Brain microvascular endothelial cell (primary cell): ENCODE data around the gene TCEA3.

ENCODE experiments used
- DNase-seq: peaks from one replicate; pipeline ENCODE4 v3.0.0-alpha.2; 2020
- H3K27ac ChIP-seq: fragments of 250-450 bp; sonication (Bioruptor Pico); 2 replicates; pipeline ENCODE4 v1.5.1; 2020; ENCODE audit warnings: mild to moderate bottlenecking, moderate library complexity
- H3K27me3 ChIP-seq: fragments of 250-450 bp; sonication (Bioruptor Pico); replicated peaks from 2 replicates; pipeline ENCODE4 v1.5.1; 2020; ENCODE audit warnings: mild to moderate bottlenecking
- H3K36me3 ChIP-seq: fragments of 250-450 bp; sonication (Bioruptor Pico); replicated peaks from 2 replicates; pipeline ENCODE4 v1.5.1; 2020; ENCODE audit warnings: mild to moderate bottlenecking
- H3K4me3 ChIP-seq: 2 replicates; pipeline ENCODE4 v1.5.1; 2011; ENCODE audit warnings: low read depth, mild to moderate bottlenecking, control low read depth, low read length, moderate library complexity
- in situ Hi-C: cut with HindIII; loops from 2 replicates; pipeline ENCODE4 v1.10.0; 2017; ENCODE audit warnings: low sequenced_read_pairs, low pct_ligation_motif_present
- TF ChIP-seq, protein P1 (sequence below): IDR thresholded peaks from 2 replicates; pipeline ENCODE4 v1.5.1; 2011; ENCODE audit warnings: low read depth, mild to moderate bottlenecking, moderate library complexity, low read length, control low read depth, inconsistent platforms; ENCODE audit errors: missing control alignments

Gene TCEA3

DNA sequence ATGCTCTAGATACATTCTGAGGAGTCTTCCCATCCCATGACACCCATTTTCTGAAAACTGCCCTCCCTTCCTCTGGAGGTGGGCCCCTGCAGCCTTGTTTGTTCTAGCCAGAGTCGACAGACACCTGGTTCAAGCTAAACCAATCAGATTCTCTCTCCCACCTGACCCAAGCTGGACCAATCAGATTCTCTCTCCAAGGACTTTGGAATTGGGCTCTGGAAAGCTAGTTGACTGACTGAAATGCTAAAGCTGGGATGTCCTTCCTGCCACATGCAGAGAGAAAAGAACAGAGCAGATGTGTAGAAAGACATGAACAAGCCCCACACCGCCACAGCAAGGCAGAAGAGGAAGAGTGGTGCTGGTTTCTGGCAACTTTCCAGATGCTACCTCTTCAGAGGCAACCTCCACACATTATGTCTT lies 34.8 kb upstream of the TCEA3 start:
- TF ChIP-seq, protein P1, sequence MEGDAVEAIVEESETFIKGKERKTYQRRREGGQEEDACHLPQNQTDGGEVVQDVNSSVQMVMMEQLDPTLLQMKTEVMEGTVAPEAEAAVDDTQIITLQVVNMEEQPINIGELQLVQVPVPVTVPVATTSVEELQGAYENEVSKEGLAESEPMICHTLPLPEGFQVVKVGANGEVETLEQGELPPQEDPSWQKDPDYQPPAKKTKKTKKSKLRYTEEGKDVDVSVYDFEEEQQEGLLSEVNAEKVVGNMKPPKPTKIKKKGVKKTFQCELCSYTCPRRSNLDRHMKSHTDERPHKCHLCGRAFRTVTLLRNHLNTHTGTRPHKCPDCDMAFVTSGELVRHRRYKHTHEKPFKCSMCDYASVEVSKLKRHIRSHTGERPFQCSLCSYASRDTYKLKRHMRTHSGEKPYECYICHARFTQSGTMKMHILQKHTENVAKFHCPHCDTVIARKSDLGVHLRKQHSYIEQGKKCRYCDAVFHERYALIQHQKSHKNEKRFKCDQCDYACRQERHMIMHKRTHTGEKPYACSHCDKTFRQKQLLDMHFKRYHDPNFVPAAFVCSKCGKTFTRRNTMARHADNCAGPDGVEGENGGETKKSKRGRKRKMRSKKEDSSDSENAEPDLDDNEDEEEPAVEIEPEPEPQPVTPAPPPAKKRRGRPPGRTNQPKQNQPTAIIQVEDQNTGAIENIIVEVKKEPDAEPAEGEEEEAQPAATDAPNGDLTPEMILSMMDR = no peak
- Histone ChIP-seq H3K4me3 (no peak overlapping the region), H3K27ac (no peak overlapping the region), H3K36me3 (no peaks in the 10 kb centered on the region), H3K27me3 (no peaks in the 10 kb centered on the region)
- DNase-seq = no peak
- in situ Hi-C loops = no loop called here

- H3K4me3 ChIP-seq = no peak overlapping the region
- in situ Hi-C loops = no loop called here
- TF ChIP-seq, protein P1 = no peak
- H3K27ac ChIP-seq = no peak overlapping the region
- H3K27me3 ChIP-seq = no peaks in the 10 kb centered on the region
- H3K36me3 ChIP-seq = no peaks in the 10 kb centered on the region
- DNase-seq = no peak
Observed at GRCh38 chr1:23456226-23456625, 31.7 kb upstream of the TCEA3 start.

- no peaks in the 10 kb centered on the region for H3K36me3 ChIP-seq
- H3K4me3 ChIP-seq = no peak overlapping the region
- H3K27me3 ChIP-seq = no peaks in the 10 kb centered on the region
- no peak for DNase-seq
- TF ChIP-seq, protein P1 = no peak
- in situ Hi-C loops = no loop called here
- no peak overlapping the region for H3K27ac ChIP-seq
Observed at GRCh38 chr1:23453455-23454000, 29.0 kb upstream of the TCEA3 start.

DNA sequence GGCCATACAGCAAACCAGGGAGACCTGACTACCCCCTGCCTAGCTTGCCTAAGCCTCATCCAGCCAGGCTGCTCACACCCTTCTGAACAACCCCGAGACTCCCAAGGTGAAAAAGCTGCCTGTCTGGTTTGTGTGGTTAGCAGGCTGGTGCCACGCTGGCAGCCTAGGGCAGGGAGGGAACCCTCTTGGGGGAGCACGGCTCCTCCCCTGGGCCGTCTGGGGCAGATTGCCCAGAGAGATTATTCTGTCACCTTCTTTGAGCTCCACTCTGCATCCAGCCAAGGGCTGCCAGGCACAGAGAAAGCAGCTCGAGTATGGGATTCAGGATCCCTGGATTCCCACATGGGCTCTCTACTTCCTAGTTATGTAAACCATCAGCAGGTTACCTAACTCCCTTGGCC lies 27.5 kb upstream of the TCEA3 start:
- TF ChIP-seq, protein P1 = no peak
- no peak overlapping the region for H3K27ac ChIP-seq
- H3K4me3 ChIP-seq = no peak overlapping the region
- in situ Hi-C loops = no loop called here
- H3K36me3 ChIP-seq = no peaks in the 10 kb centered on the region
- H3K27me3 ChIP-seq = no peaks in the 10 kb centered on the region
- no peak for DNase-seq

DNA sequence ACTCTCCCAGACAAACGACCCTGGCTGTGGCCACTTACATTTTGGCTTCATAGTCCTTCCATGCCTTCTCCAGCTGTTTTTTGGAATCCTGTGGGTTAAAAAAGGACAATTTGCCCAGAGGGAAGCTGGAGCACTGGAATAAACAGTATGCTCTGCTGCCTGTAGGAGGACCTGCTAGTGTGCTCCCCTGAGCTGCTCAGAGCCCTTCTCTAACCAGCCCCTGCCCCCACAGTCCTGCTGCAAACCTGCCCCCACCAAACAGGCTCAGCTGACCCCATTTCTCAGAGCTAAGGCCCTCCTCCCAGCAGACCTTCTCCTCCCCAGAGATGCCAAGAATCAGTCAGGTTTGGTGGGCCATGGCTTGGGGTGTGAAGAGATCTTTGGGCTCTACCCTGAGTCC lies 26.9 kb upstream of the TCEA3 start:
- TF ChIP-seq, protein P1 = no peak
- H3K27me3 ChIP-seq = no peaks in the 10 kb centered on the region
- no peak overlapping the region for H3K4me3 ChIP-seq
- in situ Hi-C loops = no loop called here
- H3K36me3 ChIP-seq = no peaks in the 10 kb centered on the region
- no peak for DNase-seq
- no peak overlapping the region for H3K27ac ChIP-seq

GRCh38 chr1:23450894-23451293 lies 26.3 kb upstream of the TCEA3 start:
- in situ Hi-C loops = no loop called here
- DNase-seq = no peak
- no peaks in the 10 kb centered on the region for H3K36me3 ChIP-seq
- no peak overlapping the region for H3K27ac ChIP-seq
- H3K4me3 ChIP-seq = no peak overlapping the region
- no peaks in the 10 kb centered on the region for H3K27me3 ChIP-seq
- TF ChIP-seq, protein P1 = no peak
